ENCODE data around the gene PPIP5K2. TPM values are rescaled to one million over a fixed set of nuclear protein-coding genes. Genes with fewer than 3 reads are reported as not detected.

The PPIP5K2 gene
- total RNA-seq, 1 experiment from 2014 or later = 52.2 TPM

GRCh38 chr5:103120607-103121200, 603 bp downstream of the PPIP5K2 start:
- H2AFZ ChIP-seq (ENCODE audit: low read length) = peak overlapping the region; percentile 86
- peaks cover 87% of the 10 kb centered on the region for H3K79me2 ChIP-seq (ENCODE audit: low read length)
- no peaks in the 10 kb centered on the region for H3K9me3 ChIP-seq (ENCODE audit: low read length)
- no peak for TF ChIP-seq EZH2phosphoT487 (IDR thresholded peaks at IDR 0.05; ENCODE audit: borderline replicate concordance, low read length)
- no peak for TF ChIP-seq EZH2 (IDR thresholded peaks at IDR 0.05; ENCODE audit: low read length, unreplicated experiment)
- no peak for TF ChIP-seq CTCF (conservative IDR thresholded peaks at IDR 0.05; ENCODE audit: low read depth, low read length)
- TSS peak; percentile 70 for BruUV-seq (replicated peaks)
- peak overlapping the region; percentile 90 for H3K4me3 ChIP-seq (ENCODE audit: low read length)
- no peaks in the 10 kb centered on the region for H4K20me1 ChIP-seq (ENCODE audit: low read length)
- peak overlapping the region; percentile 14; the same call in 1 of the 2 replicates for H3K27ac ChIP-seq (ENCODE audit: low read length)
- H3K36me3 ChIP-seq (ENCODE audit: low read depth, low read length) = no peaks in the 10 kb centered on the region
- ChIA-PET CTCF (interaction anchor here (0.9 kb wide), 1 partner anchor 440 kb away, joined by 3 read pairs; no protein-coding TSS in a partner anchor), POLR2A (ENCODE audit: unreplicated experiment) (interaction anchor here (0.7 kb wide), 1 partner anchor 360 kb away, joined by 3 read pairs; no protein-coding TSS in a partner anchor)
- H3K4me1 ChIP-seq (ENCODE audit: insufficient read depth, low read length) = peaks cover 30% of the 10 kb centered on the region
- H3F3A ChIP-seq (ENCODE audit: low read length, unreplicated experiment) = no peaks in the 10 kb centered on the region
- ATAC-seq (peak; percentile 9), DNase-seq (peak; percentile 30)
- H3K9ac ChIP-seq (ENCODE audit: low read length) = peak overlapping the region; percentile 92
- peak overlapping the region; percentile 88 for H3K4me2 ChIP-seq (ENCODE audit: low read length)
- intact Hi-C loops (cut with micrococcal nuclease) = no loop called here
- no peaks in the 10 kb centered on the region for H3K9me2 ChIP-seq (replicated peaks; ENCODE audit: low read length)
- no peaks in the 10 kb centered on the region for H3K27me3 ChIP-seq (ENCODE audit: low read length)

DNA sequence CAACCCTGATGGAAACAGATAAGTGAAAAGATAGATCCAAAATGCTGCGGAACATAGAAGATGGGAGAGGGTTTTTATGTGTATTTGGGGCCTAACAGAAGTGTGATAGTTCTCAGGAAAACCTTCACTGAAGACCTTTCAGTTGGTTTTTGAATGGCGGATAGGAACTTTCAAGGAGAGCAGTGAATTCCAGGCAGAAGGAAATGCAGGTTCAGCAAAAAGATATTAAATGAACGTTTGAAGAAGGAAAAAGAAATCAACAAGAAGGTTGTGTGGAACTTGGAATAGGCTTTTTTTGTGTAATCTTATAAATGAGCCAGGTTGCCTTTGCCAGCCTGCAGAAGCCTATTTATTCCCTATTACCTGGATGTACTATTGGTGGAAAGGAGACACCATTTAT, 2.1 kb downstream of the PPIP5K2 start:
- ATAC-seq (no peak), DNase-seq (no peak)
- H3K36me3 ChIP-seq (ENCODE audit: low read depth, low read length) = no peaks in the 10 kb centered on the region
- H2AFZ ChIP-seq (ENCODE audit: low read length) = no peak overlapping the region
- H3K9ac ChIP-seq (ENCODE audit: low read length) = no peak overlapping the region
- intact Hi-C loops (cut with micrococcal nuclease) = no loop called here
- peak overlapping the region; percentile 88 for H3K4me2 ChIP-seq (ENCODE audit: low read length)
- peak overlapping the region; percentile 90 for H3K4me3 ChIP-seq (ENCODE audit: low read length)
- H3K9me2 ChIP-seq (replicated peaks; ENCODE audit: low read length) = no peaks in the 10 kb centered on the region
- H3K9me3 ChIP-seq (ENCODE audit: low read length) = no peaks in the 10 kb centered on the region
- H3K79me2 ChIP-seq (ENCODE audit: low read length) = peaks cover 86% of the 10 kb centered on the region
- ChIA-PET CTCF (no interaction called here), POLR2A (ENCODE audit: unreplicated experiment) (no interaction called here)
- no peaks in the 10 kb centered on the region for H3K27me3 ChIP-seq (ENCODE audit: low read length)
- peaks cover 30% of the 10 kb centered on the region for H3K4me1 ChIP-seq (ENCODE audit: insufficient read depth, low read length)
- H3K27ac ChIP-seq (ENCODE audit: low read length) = no peak overlapping the region
- BruUV-seq (replicated peaks) = no TSS peak
- no peaks in the 10 kb centered on the region for H4K20me1 ChIP-seq (ENCODE audit: low read length)
- H3F3A ChIP-seq (ENCODE audit: low read length, unreplicated experiment) = no peaks in the 10 kb centered on the region
- TF ChIP-seq CTCF (conservative IDR thresholded peaks at IDR 0.05; ENCODE audit: low read depth, low read length) = no peak
- no peak for TF ChIP-seq EZH2phosphoT487 (IDR thresholded peaks at IDR 0.05; ENCODE audit: borderline replicate concordance, low read length)
- no peak for TF ChIP-seq EZH2 (IDR thresholded peaks at IDR 0.05; ENCODE audit: low read length, unreplicated experiment)

DNA sequence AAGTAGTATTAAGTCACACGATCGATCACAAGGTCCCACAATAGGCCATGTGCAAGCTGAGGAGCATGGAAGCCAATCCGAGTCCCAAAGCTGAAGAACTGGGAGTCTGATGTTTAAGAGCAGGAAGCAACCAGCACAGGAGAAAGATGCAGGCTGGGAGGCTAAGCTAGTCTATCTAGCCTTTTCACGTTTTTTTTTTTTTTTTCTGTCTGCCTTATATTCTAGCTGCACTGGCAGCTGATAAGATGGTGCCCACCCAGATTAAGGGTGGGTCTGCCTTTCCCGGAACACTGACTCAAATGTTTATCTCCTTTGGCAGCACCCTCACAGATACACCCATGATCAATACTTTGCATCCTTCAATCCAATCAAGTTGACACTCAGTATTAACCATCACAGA, 6.5 kb downstream of the PPIP5K2 start:
- H3K79me2 ChIP-seq (ENCODE audit: low read length) = peaks cover 61% of the 10 kb centered on the region
- POLR2A ChIA-PET (ENCODE audit: unreplicated experiment) = interaction anchor here (0.7 kb wide), 1 partner anchor 414 kb away, joined by 4 read pairs; no protein-coding TSS in a partner anchor
- H3K27me3 ChIP-seq (ENCODE audit: low read length) = no peaks in the 10 kb centered on the region
- ATAC-seq (no peak), DNase-seq (no peak)
- no peaks in the 10 kb centered on the region for H3K9me2 ChIP-seq (replicated peaks; ENCODE audit: low read length)
- intact Hi-C loops (cut with micrococcal nuclease) = no loop called here
- CTCF ChIA-PET = interaction anchor here (0.7 kb wide), 1 partner anchor 445 kb away, joined by 5 read pairs; no protein-coding TSS in a partner anchor
- no peak overlapping the region for H2AFZ ChIP-seq (ENCODE audit: low read length)
- H3K36me3 ChIP-seq (ENCODE audit: low read depth, low read length) = peaks cover 3% of the 10 kb centered on the region; the same call in 1 of the 2 replicates
- no TSS peak for BruUV-seq (replicated peaks)
- H3F3A ChIP-seq (ENCODE audit: low read length, unreplicated experiment) = no peaks in the 10 kb centered on the region
- no peak overlapping the region for H3K4me3 ChIP-seq (ENCODE audit: low read length)
- no peak for TF ChIP-seq EZH2 (IDR thresholded peaks at IDR 0.05; ENCODE audit: low read length, unreplicated experiment)
- no peak for TF ChIP-seq EZH2phosphoT487 (IDR thresholded peaks at IDR 0.05; ENCODE audit: borderline replicate concordance, low read length)
- TF ChIP-seq CTCF (conservative IDR thresholded peaks at IDR 0.05; ENCODE audit: low read depth, low read length) = no peak
- H3K27ac ChIP-seq (ENCODE audit: low read length) = no peak overlapping the region
- no peaks in the 10 kb centered on the region for H3K9me3 ChIP-seq (ENCODE audit: low read length)
- peaks cover 14% of the 10 kb centered on the region for H3K4me1 ChIP-seq (ENCODE audit: insufficient read depth, low read length)
- H3K9ac ChIP-seq (ENCODE audit: low read length) = no peak overlapping the region
- H3K4me2 ChIP-seq (ENCODE audit: low read length) = no peak overlapping the region
- H4K20me1 ChIP-seq (ENCODE audit: low read length) = no peaks in the 10 kb centered on the region

Measured in PC-3 (cell line).